Peyer's patch (tissue), 4 donors: ENCODE results near the gene ZFR2. TPM values are rescaled to one million over a fixed set of nuclear protein-coding genes. Genes with fewer than 3 reads are reported as not detected.
A peak's percentile ranks its signal among the peaks of the same experiment; 100 is the strongest.
"Not testable (repeated sequence)": the region's sequence is repeated elsewhere in the genome, so short reads cannot be mapped to it uniquely, and the experiment has no call there.

ENCODE experiments used
- DNase-seq, 3 donors: peaks; one replicate each; pipeline ENCODE4 v3.0.0-alpha.2; 2017 to 2019
- H3K27ac ChIP-seq, 4 donors: fragments of 200-600 bp; sonication (generic); one replicate each; pipeline ENCODE4 v1.5.1; 2016 to 2019
- H3K27me3 ChIP-seq, 2 donors: fragments of 200-600 bp; sonication (generic); one replicate each; pipeline ENCODE4 v1.5.1; 2019
- H3K36me3 ChIP-seq, 3 donors: fragments of 200-600 bp; sonication (generic); one replicate each; pipeline ENCODE4 v1.5.1; 2016 to 2019
- H3K4me1 ChIP-seq, 4 donors: fragments of 200-600 bp; sonication (generic); one replicate each; pipeline ENCODE4 v1.5.1; 2016 to 2019
- H3K4me3 ChIP-seq, 4 donors: fragments of 200-600 bp; sonication (generic); 1 replicate in 3 of 4; 2 replicates in 1 of 4; pipeline ENCODE4 v1.5.1; 2016 to 2019; ENCODE audit warnings: mild to moderate bottlenecking in 1 of 4
- H3K9me3 ChIP-seq, 4 donors: fragments of 200-600 bp; sonication (generic); one replicate each; pipeline ENCODE4 v1.5.1; 2016 to 2019; ENCODE audit warnings: mild to moderate bottlenecking in 1 of 4
- CTCF ChIP-seq, 6 experiments: fragments of 450-650 bp in 4 of 6; fragments of 200-600 bp in 2 of 6; sonication (generic) in 1 of 6; IDR thresholded peaks; one replicate each; pipeline ENCODE4 v1.5.1; 2017 to 2019; ENCODE audit warnings: antibody characterized with exemption in 6 of 6, mild to moderate bottlenecking in 3 of 6, moderate library complexity in 1 of 6
- POLR2A ChIP-seq, 2 donors: fragments of 450-650 bp; IDR thresholded peaks; one replicate each; pipeline ENCODE4 v1.5.1; 2017; ENCODE audit warnings: antibody characterized with exemption in 2 of 2, mild to moderate bottlenecking in 2 of 2, moderate library complexity in 2 of 2
- small RNA-seq, 2 donors: library from RNA; depleted of rRNA; stranded (forward); fragments of <200 nt; gene quantifications; one replicate each; pipeline ENCODE3, GENCODE V24; 2016
- total RNA-seq, 4 donors: library from RNA; depleted of rRNA; stranded (reverse); fragments of >200 nt; gene quantifications; one replicate each; pipeline ENCODE4 v1.1.0, GENCODE V29; 2016

ZFR2 gene
- total RNA-seq, 4 donors from 2014 or later = not detected

GRCh38 chr19:3761382-3762129 is 107.3 kb downstream of the ZFR2 start, which contains the start of gene APBA3:
Gene APBA3, minus strand, starts transcription at chr19:3761692. Its CDS starts 1,428 bp downstream, at chr19:3760264.
- Histone ChIP-seq H3K27ac (peak within 1 kb of the TSS; percentile 94 to 100 (median 96)), H3K36me3 (peaks cover 0 to 48% (median 0%) of the 10 kb centered on the region in 3 donors), H3K27me3 (no peaks in the 10 kb centered on the region), H3K9me3 (no peaks in the 10 kb centered on the region), H3K4me3 (peak within 1 kb of the TSS; percentile 72 to 93 (median 90)), H3K4me1 (peaks cover 0 to 37% (median 25%) of the 10 kb centered on the region in 4 donors)
- TF ChIP-seq POLR2A (IDR thresholded peaks at IDR 0.05) (peak; percentile 74 to 78), CTCF (IDR thresholded peaks at IDR 0.05) (peak; percentile 71 to 91 (median 74))
- DNase-seq = peak; percentile 92 to 97 (median 97)

GRCh38 chr19:3760871-3761361 is 107.9 kb downstream of the ZFR2 start:
- Histone ChIP-seq H3K27me3 (no peaks in the 10 kb centered on the region), H3K4me3 (peak overlapping the region; percentile 68 to 93 (median 90)), H3K36me3 (peaks cover 0 to 42% (median 0%) of the 10 kb centered on the region in 3 donors), H3K4me1 (peaks cover 0 to 37% (median 25%) of the 10 kb centered on the region in 4 donors), H3K9me3 (no peaks in the 10 kb centered on the region), H3K27ac (peak overlapping the region; percentile 77 to 100 (median 96))
- no peak for DNase-seq
- TF ChIP-seq CTCF (IDR thresholded peaks at IDR 0.05) (no peak), POLR2A (IDR thresholded peaks at IDR 0.05) (no peak)

GRCh38 chr19:3759482-3760254 is 109.2 kb downstream of the ZFR2 start:
- Histone ChIP-seq H3K27ac (no peak overlapping the region), H3K4me3 (no peak overlapping the region), H3K4me1 (peaks cover 0 to 37% (median 25%) of the 10 kb centered on the region in 4 donors), H3K9me3 (no peaks in the 10 kb centered on the region), H3K36me3 (peaks cover 0 to 31% (median 0%) of the 10 kb centered on the region in 3 donors), H3K27me3 (no peaks in the 10 kb centered on the region)
- DNase-seq = no peak
- TF ChIP-seq POLR2A (IDR thresholded peaks at IDR 0.05) (no peak), CTCF (IDR thresholded peaks at IDR 0.05) (no peak)

GRCh38 chr19:3758297-3758696 is 110.5 kb downstream of the ZFR2 start:
- not testable (repeated sequence) for H3K4me3 ChIP-seq, H3K27ac ChIP-seq, H3K9me3 ChIP-seq, H3K27me3 ChIP-seq, DNase-seq
- peaks cover 0 to 41% (median 0%) of the 10 kb centered on the region in 3 donors for H3K36me3 ChIP-seq
- H3K4me1 ChIP-seq = peaks cover 0 to 30% (median 20%) of the 10 kb centered on the region in 4 donors

- peaks cover 0 to 47% (median 0%) of the 10 kb centered on the region in 3 donors for H3K36me3 ChIP-seq
- DNase-seq = not testable (repeated sequence)
These were observed 111.1 kb downstream of the ZFR2 start for GRCh38 chr19:3757705-3758104.

More at GRCh38 chr19:3757705-3758104, 111.1 kb downstream of the ZFR2 start:
- not testable (repeated sequence) for H3K27ac ChIP-seq, H3K4me3 ChIP-seq, H3K9me3 ChIP-seq, H3K27me3 ChIP-seq
- H3K4me1 ChIP-seq = peaks cover 0 to 27% (median 17%) of the 10 kb centered on the region in 4 donors

Small RNA genes lying within 50 kb of the gene (small RNA-seq; reads per million reads assigned to genes)
- gene AC005777.1 = 0 reads per million in 2 donors

Other genes with a start within 250 kb of the ZFR2 start
- gene CACTIN, start 242.2 kb downstream of the ZFR2 start, total RNA-seq = 10 to 100 TPM; 21.2 to 60.2 (median 33.3) TPM
- 10 to 100 TPM; 22.6 to 27.2 (median 26.1) TPM for gene PIP5K1C, start 168.6 kb downstream of the ZFR2 start, total RNA-seq
- gene TJP3, start 160.7 kb downstream of the ZFR2 start, total RNA-seq = 100 to 1,000 TPM in 3 of 4 donors, 10 to 100 TPM in 1; 93.3 to 364 (median 286) TPM
- gene APBA3, start 107.3 kb downstream of the ZFR2 start, total RNA-seq = 10 to 100 TPM; 28.5 to 48.1 (median 41.8) TPM
- gene MRPL54, start 106.4 kb downstream of the ZFR2 start, total RNA-seq = 10 to 100 TPM; 21.4 to 58.5 (median 47.2) TPM
- not detected for gene RAX2, start 96.8 kb downstream of the ZFR2 start, total RNA-seq
- gene MATK, start 82.7 kb downstream of the ZFR2 start, total RNA-seq = 10 to 100 TPM in 1 of 4 donors, 1 to 10 TPM in 3; 2.5 to 13.1 (median 5.6) TPM
- under 1 TPM in 2 of 4 donors, not detected in 2; 0.13 to 0.47 TPM for gene ATCAY, start 11.6 kb upstream of the ZFR2 start, total RNA-seq
- not detected for gene NMRK2, start 64.0 kb upstream of the ZFR2 start, total RNA-seq
- gene DAPK3, start 102.1 kb upstream of the ZFR2 start, total RNA-seq = 100 to 1,000 TPM in 1 of 4 donors, 10 to 100 TPM in 3; 61.3 to 106 (median 88.1) TPM
- gene EEF2, start 116.4 kb upstream of the ZFR2 start, total RNA-seq = 1,000 to 10,000 TPM in 3 of 4 donors, 100 to 1,000 TPM in 1; 914 to 1,425 (median 1,203) TPM
- gene PIAS4, start 138.7 kb upstream of the ZFR2 start, total RNA-seq = 10 to 100 TPM; 15.9 to 47.9 (median 24.2) TPM
- 100 to 1,000 TPM in 2 of 4 donors, 10 to 100 TPM in 2; 74.3 to 149 (median 96.1) TPM for gene ZBTB7A, start 197.9 kb upstream of the ZFR2 start, total RNA-seq